ENCODE results near the gene PAFAH1B2.

DNA sequence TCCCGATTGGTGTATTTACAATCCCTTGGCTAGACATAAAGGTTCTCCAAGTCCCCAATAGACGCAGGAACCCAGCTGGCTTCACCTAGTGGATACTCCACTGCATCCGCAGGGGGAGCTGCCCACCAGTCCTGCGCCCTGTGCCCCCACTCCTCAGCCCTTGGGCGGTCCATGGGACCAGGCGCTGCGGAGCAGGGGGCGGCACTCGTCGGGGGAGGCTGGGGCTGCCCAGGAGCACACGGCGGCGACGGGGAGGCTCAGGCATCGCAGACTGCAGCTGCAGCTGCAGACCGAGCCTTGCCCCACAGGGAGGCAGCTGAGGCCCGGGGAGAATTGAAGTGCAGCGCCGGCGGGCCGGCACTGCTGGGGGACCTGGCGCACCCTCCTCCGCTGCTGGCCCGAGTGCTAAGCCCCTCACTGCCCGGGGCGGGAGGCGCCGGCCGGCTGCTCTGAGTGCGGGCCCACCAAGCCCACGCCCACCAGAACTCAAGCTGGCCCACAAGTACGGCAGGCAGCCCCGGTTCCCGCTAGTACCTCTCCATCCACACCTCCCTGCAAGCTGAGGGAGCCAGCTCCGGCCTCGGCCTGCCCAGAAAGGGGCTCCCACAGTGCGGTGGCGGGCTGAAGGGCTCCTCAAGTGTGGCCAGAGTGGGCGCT, 33.7 kb upstream of the PAFAH1B2 start:
- TF ChIP-seq, protein P1, sequence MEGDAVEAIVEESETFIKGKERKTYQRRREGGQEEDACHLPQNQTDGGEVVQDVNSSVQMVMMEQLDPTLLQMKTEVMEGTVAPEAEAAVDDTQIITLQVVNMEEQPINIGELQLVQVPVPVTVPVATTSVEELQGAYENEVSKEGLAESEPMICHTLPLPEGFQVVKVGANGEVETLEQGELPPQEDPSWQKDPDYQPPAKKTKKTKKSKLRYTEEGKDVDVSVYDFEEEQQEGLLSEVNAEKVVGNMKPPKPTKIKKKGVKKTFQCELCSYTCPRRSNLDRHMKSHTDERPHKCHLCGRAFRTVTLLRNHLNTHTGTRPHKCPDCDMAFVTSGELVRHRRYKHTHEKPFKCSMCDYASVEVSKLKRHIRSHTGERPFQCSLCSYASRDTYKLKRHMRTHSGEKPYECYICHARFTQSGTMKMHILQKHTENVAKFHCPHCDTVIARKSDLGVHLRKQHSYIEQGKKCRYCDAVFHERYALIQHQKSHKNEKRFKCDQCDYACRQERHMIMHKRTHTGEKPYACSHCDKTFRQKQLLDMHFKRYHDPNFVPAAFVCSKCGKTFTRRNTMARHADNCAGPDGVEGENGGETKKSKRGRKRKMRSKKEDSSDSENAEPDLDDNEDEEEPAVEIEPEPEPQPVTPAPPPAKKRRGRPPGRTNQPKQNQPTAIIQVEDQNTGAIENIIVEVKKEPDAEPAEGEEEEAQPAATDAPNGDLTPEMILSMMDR (conservative IDR thresholded peaks at IDR 0.05; ENCODE audit: low read length): no peak
- no peak for TF ChIP-seq EZH2phosphoT487 (IDR thresholded peaks at IDR 0.05; ENCODE audit: borderline replicate concordance, low read depth, low read length)

All from OCI-LY7 (cell line).